Mesenchymal stem cell (in vitro differentiated cells and primary cell): ENCODE data around the gene ATP1A2.

ENCODE experiments used
- DNase-seq: peaks from one replicate; pipeline ENCODE4 v3.0.0-alpha.2; 2013
- H2AFZ ChIP-seq: one replicate; pipeline ENCODE4 v1.6.1; 2013; ENCODE audit warnings: low read depth, mild to moderate bottlenecking, control low read depth, inconsistent platforms, low read length, moderate library complexity
- H2AK5ac ChIP-seq: 2 replicates; pipeline ENCODE4 v1.6.1; 2013; ENCODE audit warnings: low read length, moderate library complexity, mild to moderate bottlenecking, inconsistent platforms; ENCODE audit not compliant: severe bottlenecking
- H2BK120ac ChIP-seq: one replicate; pipeline ENCODE4 v1.6.1; 2013; ENCODE audit warnings: low read depth, mild to moderate bottlenecking, inconsistent platforms, low read length, moderate library complexity
- H2BK12ac ChIP-seq, 2 experiments: one replicate each; pipeline ENCODE4 v1.6.1; 2013; ENCODE audit warnings: inconsistent platforms in 2 of 2, low read length in 2 of 2, mild to moderate bottlenecking in 2 of 2, moderate library complexity in 2 of 2, control low read depth in 1 of 2
- H2BK15ac ChIP-seq: one replicate; pipeline ENCODE4 v1.6.1; 2013; ENCODE audit warnings: mild to moderate bottlenecking, low read depth, inconsistent platforms; ENCODE audit not compliant: poor library complexity, severe bottlenecking
- H2BK5ac ChIP-seq: 2 replicates; pipeline ENCODE4 v1.6.1; 2013; ENCODE audit warnings: low read depth, mild to moderate bottlenecking, low read length, control low read depth, inconsistent platforms; ENCODE audit not compliant: poor library complexity, severe bottlenecking
- H3K14ac ChIP-seq, 2 experiments: one replicate each; pipeline ENCODE4 v1.6.1; 2013; ENCODE audit warnings: inconsistent platforms in 2 of 2, low read length in 2 of 2, control low read depth in 1 of 2, mild to moderate bottlenecking in 1 of 2, moderate library complexity in 1 of 2
- H3K18ac ChIP-seq, 2 experiments: one replicate each; pipeline ENCODE4 v1.6.1; 2013; ENCODE audit warnings: inconsistent platforms in 2 of 2, low read length in 2 of 2, control low read depth in 1 of 2, low read depth in 1 of 2, mild to moderate bottlenecking in 1 of 2
- H3K23ac ChIP-seq, 2 experiments: one replicate each; pipeline ENCODE4 v1.6.1; 2013; ENCODE audit warnings: inconsistent platforms in 2 of 2, low read length in 2 of 2, mild to moderate bottlenecking in 2 of 2, moderate library complexity in 2 of 2, control low read depth in 1 of 2
- H3K27ac ChIP-seq: 2 replicates; pipeline ENCODE4 v1.5.1; 2013; ENCODE audit warnings: mild to moderate bottlenecking, moderate library complexity, low read length, control low read depth, inconsistent platforms; ENCODE audit not compliant: poor library complexity, severe bottlenecking
- H3K27me3 ChIP-seq, 2 experiments: 2 replicates each; pipeline versions ENCODE4 v1.6.1 to v1.7.0; 2013; ENCODE audit warnings: low read length in 2 of 2, mild to moderate bottlenecking in 2 of 2, moderate library complexity in 2 of 2, control low read depth in 1 of 2, inconsistent platforms in 1 of 2; ENCODE audit not compliant: control insufficient read depth in 1 of 2, insufficient read depth in 1 of 2
- H3K36me3 ChIP-seq, 2 experiments: 2 replicates each; pipeline versions ENCODE4 v1.6.1 to v1.7.0; 2013; ENCODE audit warnings: low read length in 2 of 2, control low read depth in 1 of 2, inconsistent platforms in 1 of 2, low read depth in 1 of 2, mild to moderate bottlenecking in 1 of 2; ENCODE audit not compliant: insufficient read depth in 2 of 2, control insufficient read depth in 1 of 2
- H3K4ac ChIP-seq, 2 experiments: one replicate each; pipeline ENCODE4 v1.6.1; 2013; ENCODE audit warnings: inconsistent platforms in 2 of 2, low read length in 2 of 2, mild to moderate bottlenecking in 2 of 2, moderate library complexity in 2 of 2, control low read depth in 1 of 2, low read depth in 1 of 2
- H3K4me1 ChIP-seq: 2 replicates; pipeline ENCODE4 v1.6.1; 2013; ENCODE audit warnings: low read depth, low read length, control low read depth; ENCODE audit not compliant: control insufficient read depth, insufficient read depth
- H3K4me2 ChIP-seq: 2 replicates; pipeline ENCODE4 v1.6.1; 2013; ENCODE audit warnings: low read length, mild to moderate bottlenecking, inconsistent platforms; ENCODE audit not compliant: poor library complexity, severe bottlenecking
- H3K4me3 ChIP-seq, 2 experiments: 2 replicates each; pipeline versions ENCODE4 v1.5.1 to v1.7.0; 2013; ENCODE audit warnings: low read length in 2 of 2, mild to moderate bottlenecking in 2 of 2, control low read depth in 1 of 2, low read depth in 1 of 2; ENCODE audit not compliant: insufficient read depth in 1 of 2
- H3K79me1 ChIP-seq: replicated peaks from 2 replicates; pipeline ENCODE4 v1.6.1; 2013; ENCODE audit warnings: mild to moderate bottlenecking, control low read depth, low read length, inconsistent platforms; ENCODE audit not compliant: poor library complexity, severe bottlenecking
- H3K9ac ChIP-seq: 2 replicates; pipeline ENCODE4 v1.7.0; 2013; ENCODE audit warnings: mild to moderate bottlenecking, low read length, moderate library complexity
- H3K9me3 ChIP-seq: 2 replicates; pipeline ENCODE4 v1.7.0; 2013; ENCODE audit warnings: mild to moderate bottlenecking, low read length; ENCODE audit not compliant: control insufficient read depth
- H4K8ac ChIP-seq: one replicate; pipeline ENCODE4 v1.6.1; 2013; ENCODE audit warnings: inconsistent platforms, mild to moderate bottlenecking, low read length, moderate library complexity
- H4K91ac ChIP-seq: one replicate; pipeline ENCODE4 v1.6.1; 2013; ENCODE audit warnings: mild to moderate bottlenecking, low read length, inconsistent platforms
- WGBS: methylation state at CpG from one replicate; pipeline ENCODE4 v1.1.7; 2013; ENCODE audit warnings: mixed read lengths; 5-methylcytosine and 5-hydroxymethylcytosine counted together

The ATP1A2 gene

GRCh38 chr1:160164121-160164520, 48.6 kb downstream of the ATP1A2 start:
- no peak overlapping the region for H2BK5ac ChIP-seq
- no peak overlapping the region for H4K8ac ChIP-seq
- H3K18ac ChIP-seq, result no peak overlapping the region
- H3K9ac ChIP-seq, result no peak overlapping the region
- 90% methylated on average over 9 of the region's 10 CpGs for WGBS
- H3K4ac ChIP-seq, result no peak overlapping the region
- H3K14ac ChIP-seq, result no peak overlapping the region
- no peak overlapping the region for H4K91ac ChIP-seq
- H2BK12ac ChIP-seq, result no peak overlapping the region
- no peak overlapping the region for H3K23ac ChIP-seq
- no peak overlapping the region for H3K4me2 ChIP-seq
- H3K4me1 ChIP-seq, result peaks cover 6% of the 10 kb centered on the region
- no peak overlapping the region for H3K4me3 ChIP-seq
- H2BK120ac ChIP-seq, result no peak overlapping the region
- no peak overlapping the region for H3K27ac ChIP-seq
- H3K79me1 ChIP-seq, result no peaks in the 10 kb centered on the region
- H3K27me3 ChIP-seq, result peaks cover 15 to 27% of the 10 kb centered on the region in 2 experiments
- H2AFZ ChIP-seq, result no peak overlapping the region
- H3K9me3 ChIP-seq, result no peaks in the 10 kb centered on the region
- H2BK15ac ChIP-seq, result no peak overlapping the region
- H2AK5ac ChIP-seq, result no peak overlapping the region
- no peak for DNase-seq
- no peaks in the 10 kb centered on the region for H3K36me3 ChIP-seq

- peaks cover 16% of the 10 kb centered on the region for H3K4me1 ChIP-seq
- no peak overlapping the region for H2BK15ac ChIP-seq
- no peak overlapping the region for H2BK12ac ChIP-seq
- no peak overlapping the region for H2AK5ac ChIP-seq
- H3K9me3 ChIP-seq, result no peaks in the 10 kb centered on the region
- no peak overlapping the region for H3K23ac ChIP-seq
- H3K18ac ChIP-seq, result no peak overlapping the region
- H2BK120ac ChIP-seq, result no peak overlapping the region
- H3K27ac ChIP-seq, result no peak overlapping the region
- H3K9ac ChIP-seq, result no peak overlapping the region
- H4K8ac ChIP-seq, result no peak overlapping the region
- no peak overlapping the region for H2AFZ ChIP-seq
- no peak overlapping the region for H3K14ac ChIP-seq
- H4K91ac ChIP-seq, result no peak overlapping the region
- H3K4me3 ChIP-seq, result no peak overlapping the region
- H3K36me3 ChIP-seq, result no peaks in the 10 kb centered on the region
- H3K4me2 ChIP-seq, result no peak overlapping the region
- no peak overlapping the region for H3K4ac ChIP-seq
- peaks cover 12 to 27% of the 10 kb centered on the region in 2 experiments for H3K27me3 ChIP-seq
- H3K79me1 ChIP-seq, result no peaks in the 10 kb centered on the region
- WGBS, result 91% methylated on average over 12 of the region's 12 CpGs
- H2BK5ac ChIP-seq, result no peak overlapping the region
- DNase-seq, result no peak
These were observed 50.8 kb downstream of the ATP1A2 start for GRCh38 chr1:160166166-160166868.

GRCh38 chr1:160167056-160167455, 51.5 kb downstream of the ATP1A2 start:
- Histone ChIP-seq H3K9ac (no peak overlapping the region), H4K8ac (no peak overlapping the region), H3K27me3 (peaks cover 8 to 27% of the 10 kb centered on the region in 2 experiments), H3K79me1 (no peaks in the 10 kb centered on the region), H3K23ac (no peak overlapping the region), H4K91ac (no peak overlapping the region), H2AK5ac (peak overlapping the region; percentile 46), H3K27ac (no peak overlapping the region), H2BK120ac (no peak overlapping the region), H3K4me3 (no peak overlapping the region), H3K36me3 (no peaks in the 10 kb centered on the region), H3K14ac (no peak overlapping the region), H3K4me2 (no peak overlapping the region), H3K4ac (no peak overlapping the region), H2AFZ (no peak overlapping the region), H3K4me1 (peaks cover 18% of the 10 kb centered on the region), H2BK15ac (no peak overlapping the region), H3K9me3 (no peaks in the 10 kb centered on the region), H2BK5ac (no peak overlapping the region), H2BK12ac (no peak overlapping the region), H3K18ac (no peak overlapping the region)
- no peak for DNase-seq
- 76% methylated on average over 2 of the region's 4 CpGs for WGBS

- Histone ChIP-seq H3K14ac (no peak overlapping the region), H3K4ac (no peak overlapping the region), H3K36me3 (no peaks in the 10 kb centered on the region), H3K9ac (no peak overlapping the region), H2AFZ (no peak overlapping the region), H3K18ac (no peak overlapping the region), H2BK120ac (no peak overlapping the region), H3K9me3 (no peaks in the 10 kb centered on the region), H3K4me1 (peaks cover 14% of the 10 kb centered on the region), H3K23ac (no peak overlapping the region), H3K4me2 (no peak overlapping the region), H3K79me1 (no peaks in the 10 kb centered on the region), H2AK5ac (no peak overlapping the region), H3K27me3 (peaks cover 10 to 28% of the 10 kb centered on the region in 2 experiments), H3K27ac (no peak overlapping the region), H2BK15ac (no peak overlapping the region), H3K4me3 (no peak overlapping the region), H4K8ac (no peak overlapping the region), H2BK5ac (no peak overlapping the region), H2BK12ac (no peak overlapping the region), H4K91ac (no peak overlapping the region)
- 82% methylated on average over 6 of the region's 6 CpGs for WGBS
- DNase-seq, result no peak
These were observed 52.0 kb downstream of the ATP1A2 start for GRCh38 chr1:160167580-160167979.
